GM12892 (cell line): Measurements from ENCODE around the gene CRYGC.

Experiments used
- POLR2A ChIP-seq: IDR thresholded peaks from 2 replicates; pipeline ENCODE4 v1.6.1; 2011; ENCODE audit warnings: low read depth, low read length, control low read depth
- POLR2AphosphoS5 ChIP-seq: IDR thresholded peaks from 2 replicates; pipeline ENCODE4 v1.6.1; 2011; ENCODE audit warnings: low read depth, low read length, control low read depth
- TAF1 ChIP-seq: IDR thresholded peaks from 2 replicates; pipeline ENCODE4 v1.6.1; 2011; ENCODE audit warnings: low read depth, mild to moderate bottlenecking, control low read depth, low read length, borderline replicate concordance

DNA sequence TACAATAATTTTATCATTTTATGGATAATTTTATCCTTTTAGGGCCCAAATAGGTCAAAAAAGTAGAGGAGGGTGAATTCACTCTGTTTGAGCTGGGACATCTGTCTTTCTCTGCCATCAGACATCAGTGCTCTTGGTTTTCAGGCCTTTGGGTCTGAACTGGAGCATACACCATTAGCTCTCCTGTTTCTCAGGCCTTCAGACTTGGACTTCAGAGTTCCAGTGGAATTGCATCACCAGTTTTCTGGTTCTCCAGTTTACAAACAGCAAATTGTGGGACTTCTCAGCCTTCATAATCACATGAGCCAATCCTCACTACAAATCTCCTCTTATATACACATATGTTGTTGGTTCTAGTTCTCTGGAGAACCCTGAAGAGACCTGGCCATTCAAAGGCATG lies 39.2 kb downstream of the CRYGC start:
- TF ChIP-seq POLR2AphosphoS5 (no peak), POLR2A (no peak), TAF1 (no peak)
